Naive B cell (primary cell): ENCODE measurements around the gene TACR1. TPM values are rescaled to one million over a fixed set of nuclear protein-coding genes. Genes with fewer than 3 reads are reported as not detected.

Source experiments
- ATAC-seq, 2 donors: fragments of 150-1000 bp; cut with Tn5 transposase; 2 replicates each; pipeline ENCODE4 v1.10.0; 2021; ENCODE audit warnings: low read depth in 2 of 2, mild to moderate bottlenecking in 2 of 2, moderate library complexity in 2 of 2
- DNase-seq: peaks from one replicate; pipeline ENCODE4 v3.0.0; 2022
- H3K27ac Mint-ChIP-seq, 6 donors: one replicate each; pipeline ENCODE4 v1.8.0; 2020 to 2022; ENCODE audit warnings: mild to moderate bottlenecking in 6 of 6, mixed read lengths in 6 of 6, moderate library complexity in 5 of 6, inconsistent platforms in 2 of 6
- H3K27me3 Mint-ChIP-seq, 3 donors: one replicate each; pipeline ENCODE4 v1.8.0; 2021 to 2022; ENCODE audit warnings: mixed read lengths in 3 of 3, mild to moderate bottlenecking in 1 of 3
- H3K36me3 Mint-ChIP-seq, 2 donors: one replicate each; pipeline ENCODE4 v1.8.0; 2020 to 2022; ENCODE audit warnings: mixed read lengths in 2 of 2, inconsistent platforms in 1 of 2, mild to moderate bottlenecking in 1 of 2
- H3K4me1 Mint-ChIP-seq, 3 donors: one replicate each; pipeline ENCODE4 v1.8.0; 2020 to 2022; ENCODE audit warnings: mixed read lengths in 3 of 3, inconsistent platforms in 1 of 3, mild to moderate bottlenecking in 1 of 3, moderate library complexity in 1 of 3
- H3K4me3 Mint-ChIP-seq, 8 donors: one replicate each; pipeline ENCODE4 v1.8.0; 2020 to 2022; ENCODE audit warnings: mild to moderate bottlenecking in 8 of 8, mixed read lengths in 8 of 8, moderate library complexity in 8 of 8, inconsistent platforms in 2 of 8
- H3K9me3 Mint-ChIP-seq, 7 donors: one replicate each; pipeline ENCODE4 v1.8.0; 2020 to 2022; ENCODE audit warnings: mixed read lengths in 7 of 7, mild to moderate bottlenecking in 5 of 7, inconsistent platforms in 2 of 7, moderate library complexity in 1 of 7
- polyA plus RNA-seq, 6 donors: library from polyadenylated mRNA; unstranded; fragments of 300-500 nt; fragmentation: Illumina TruSeq; gene quantifications; one replicate each; pipeline ENCODE4 v1.2.3, GENCODE V29; 2021; ENCODE audit warnings: low read depth in 6 of 6

Gene TACR1
- polyA plus RNA-seq, 6 donors from 2014 or later, result 0.04 to 0.15 (median 0.14) TPM; not detected in 3

GRCh38 chr2:75022516-75022915, 176.8 kb downstream of the TACR1 start:
- Mint-ChIP-seq H3K36me3 (peaks cover 0 to 4% of the 10 kb centered on the region in 2 donors), H3K27me3 (peaks cover 0 to 4% (median 0%) of the 10 kb centered on the region in 3 donors), H3K27ac (peak overlapping the region in 1 of 6 donors; percentile 54), H3K4me1 (no peaks in the 10 kb centered on the region), H3K4me3 (no peak overlapping the region), H3K9me3 (peaks cover 0 to 7% (median 2%) of the 10 kb centered on the region in 7 donors)
- no peak for ATAC-seq
- no peak for DNase-seq

GRCh38 chr2:75021672-75022071, 177.6 kb downstream of the TACR1 start:
- Mint-ChIP-seq H3K9me3 (peaks cover 0 to 10% (median 2%) of the 10 kb centered on the region in 7 donors), H3K36me3 (peaks cover 0 to 6% of the 10 kb centered on the region in 2 donors), H3K27me3 (peaks cover 0 to 4% (median 0%) of the 10 kb centered on the region in 3 donors), H3K4me3 (no peak overlapping the region), H3K27ac (no peak overlapping the region), H3K4me1 (no peaks in the 10 kb centered on the region)
- DNase-seq (no peak), ATAC-seq (no peak)

GRCh38 chr2:75020476-75020875, 178.8 kb downstream of the TACR1 start:
- Mint-ChIP-seq H3K27me3 (peaks cover 0 to 4% (median 0%) of the 10 kb centered on the region in 3 donors), H3K9me3 (peaks cover 0 to 10% (median 4%) of the 10 kb centered on the region in 7 donors), H3K27ac (no peak overlapping the region), H3K4me3 (no peak overlapping the region), H3K36me3 (peaks cover 0 to 6% of the 10 kb centered on the region in 2 donors), H3K4me1 (no peaks in the 10 kb centered on the region)
- DNase-seq (no peak), ATAC-seq (no peak)

GRCh38 chr2:75019790-75020189, 179.5 kb downstream of the TACR1 start:
- Mint-ChIP-seq H3K9me3 (peaks cover 0 to 13% (median 7%) of the 10 kb centered on the region in 7 donors), H3K4me1 (no peaks in the 10 kb centered on the region), H3K27me3 (peaks cover 0 to 4% (median 0%) of the 10 kb centered on the region in 3 donors), H3K36me3 (peaks cover 1 to 6% of the 10 kb centered on the region in 2 donors), H3K4me3 (no peak overlapping the region), H3K27ac (no peak overlapping the region)
- no peak for DNase-seq
- no peak for ATAC-seq

GRCh38 chr2:75018162-75018561, 181.2 kb downstream of the TACR1 start:
- H3K4me3 Mint-ChIP-seq, result no peak overlapping the region
- no peaks in the 10 kb centered on the region for H3K4me1 Mint-ChIP-seq
- H3K36me3 Mint-ChIP-seq, result peaks cover 6 to 12% of the 10 kb centered on the region in 2 donors
- no peak overlapping the region for H3K27ac Mint-ChIP-seq
- DNase-seq, result no peak
- peaks cover 0 to 4% (median 0%) of the 10 kb centered on the region in 3 donors for H3K27me3 Mint-ChIP-seq
- no peak for ATAC-seq
- H3K9me3 Mint-ChIP-seq, result peaks cover 0 to 21% (median 16%) of the 10 kb centered on the region in 7 donors

- Mint-ChIP-seq H3K4me3 (no peak overlapping the region), H3K4me1 (no peaks in the 10 kb centered on the region), H3K27ac (no peak overlapping the region), H3K9me3 (peaks cover 0 to 16% (median 11%) of the 10 kb centered on the region in 7 donors), H3K36me3 (peaks cover 12 to 20% of the 10 kb centered on the region in 2 donors), H3K27me3 (no peaks in the 10 kb centered on the region)
- DNase-seq (no peak), ATAC-seq (no peak)
These were observed 187.2 kb downstream of the TACR1 start for GRCh38 chr2:75012080-75012479.

GRCh38 chr2:75010571-75010970, 188.7 kb downstream of the TACR1 start:
- no peak for DNase-seq
- peaks cover 20 to 21% of the 10 kb centered on the region in 2 donors for H3K36me3 Mint-ChIP-seq
- no peaks in the 10 kb centered on the region for H3K27me3 Mint-ChIP-seq
- peaks cover 0 to 18% (median 14%) of the 10 kb centered on the region in 7 donors for H3K9me3 Mint-ChIP-seq
- peak overlapping the region in 1 of 8 donors; percentile 1 for H3K4me3 Mint-ChIP-seq
- ATAC-seq, result no peak
- peak overlapping the region in 1 of 6 donors; percentile 13 for H3K27ac Mint-ChIP-seq
- H3K4me1 Mint-ChIP-seq, result no peaks in the 10 kb centered on the region

GRCh38 chr2:75007819-75008218, 191.5 kb downstream of the TACR1 start:
- H3K27me3 Mint-ChIP-seq, result no peaks in the 10 kb centered on the region
- DNase-seq (no peak), ATAC-seq (no peak)
- peaks cover 8 to 21% of the 10 kb centered on the region in 2 donors for H3K36me3 Mint-ChIP-seq
- H3K27ac Mint-ChIP-seq, result peak overlapping the region in 1 of 6 donors; percentile 82
- no peak overlapping the region for H3K4me3 Mint-ChIP-seq
- peaks cover 0 to 7% (median 2%) of the 10 kb centered on the region in 7 donors for H3K9me3 Mint-ChIP-seq
- H3K4me1 Mint-ChIP-seq, result no peaks in the 10 kb centered on the region

GRCh38 chr2:75007061-75007460, 192.3 kb downstream of the TACR1 start:
- no peak for DNase-seq
- no peak for ATAC-seq
- peaks cover 0 to 7% (median 0%) of the 10 kb centered on the region in 7 donors for H3K9me3 Mint-ChIP-seq
- H3K27ac Mint-ChIP-seq, result no peak overlapping the region
- H3K4me3 Mint-ChIP-seq, result no peak overlapping the region
- H3K27me3 Mint-ChIP-seq, result no peaks in the 10 kb centered on the region
- peaks cover 8 to 21% of the 10 kb centered on the region in 2 donors for H3K36me3 Mint-ChIP-seq
- no peaks in the 10 kb centered on the region for H3K4me1 Mint-ChIP-seq

- Mint-ChIP-seq H3K4me3 (no peak overlapping the region), H3K36me3 (peaks cover 8 to 21% of the 10 kb centered on the region in 2 donors)
These were observed 193.3 kb downstream of the TACR1 start for GRCh38 chr2:75006041-75006440.

GRCh38 chr2:75003773-75004172, 195.5 kb downstream of the TACR1 start:
- ATAC-seq, result no peak
- no peaks in the 10 kb centered on the region for H3K27me3 Mint-ChIP-seq
- no peak for DNase-seq
- peaks cover 5 to 14% of the 10 kb centered on the region in 2 donors for H3K36me3 Mint-ChIP-seq
- no peak overlapping the region for H3K4me3 Mint-ChIP-seq
- H3K27ac Mint-ChIP-seq, result no peak overlapping the region
- no peaks in the 10 kb centered on the region for H3K4me1 Mint-ChIP-seq
- peaks cover 0 to 7% (median 0%) of the 10 kb centered on the region in 7 donors for H3K9me3 Mint-ChIP-seq

More at GRCh38 chr2:75006041-75006440, 193.3 kb downstream of the TACR1 start:
- H3K9me3 Mint-ChIP-seq, result peaks cover 0 to 7% (median 0%) of the 10 kb centered on the region in 7 donors
- no peaks in the 10 kb centered on the region for H3K27me3 Mint-ChIP-seq
- ATAC-seq (no peak), DNase-seq (no peak)
- H3K27ac Mint-ChIP-seq, result peak overlapping the region in 1 of 6 donors; percentile 24
- no peaks in the 10 kb centered on the region for H3K4me1 Mint-ChIP-seq

- Mint-ChIP-seq H3K36me3 (peaks cover 0 to 14% of the 10 kb centered on the region in 2 donors), H3K4me3 (no peak overlapping the region), H3K4me1 (no peaks in the 10 kb centered on the region), H3K9me3 (peaks cover 0 to 7% (median 0%) of the 10 kb centered on the region in 7 donors), H3K27me3 (no peaks in the 10 kb centered on the region), H3K27ac (no peak overlapping the region)
- ATAC-seq, result no peak
- DNase-seq, result no peak
These were observed 196.0 kb downstream of the TACR1 start for GRCh38 chr2:75003276-75003675.

- H3K27ac Mint-ChIP-seq, result no peak overlapping the region
- no peak for ATAC-seq
- H3K4me3 Mint-ChIP-seq, result no peak overlapping the region
- no peaks in the 10 kb centered on the region for H3K4me1 Mint-ChIP-seq
- no peaks in the 10 kb centered on the region for H3K27me3 Mint-ChIP-seq
- H3K9me3 Mint-ChIP-seq, result peaks cover 0 to 7% (median 0%) of the 10 kb centered on the region in 7 donors
- no peak for DNase-seq
- peaks cover 5 to 8% of the 10 kb centered on the region in 2 donors for H3K36me3 Mint-ChIP-seq
These were observed 197.3 kb downstream of the TACR1 start for GRCh38 chr2:75002007-75002406.

GRCh38 chr2:74999468-74999867, 199.9 kb downstream of the TACR1 start:
- no peak overlapping the region for H3K4me3 Mint-ChIP-seq
- no peaks in the 10 kb centered on the region for H3K27me3 Mint-ChIP-seq
- no peaks in the 10 kb centered on the region for H3K9me3 Mint-ChIP-seq
- ATAC-seq (no peak), DNase-seq (no peak)
- H3K27ac Mint-ChIP-seq, result no peak overlapping the region
- no peaks in the 10 kb centered on the region for H3K4me1 Mint-ChIP-seq
- peaks cover 0 to 5% of the 10 kb centered on the region in 2 donors for H3K36me3 Mint-ChIP-seq
